Sigmoid colon (tissue), 7 donors: Measurements from ENCODE around the gene TKFC. TPM values are rescaled to one million over a fixed set of nuclear protein-coding genes. Genes with fewer than 3 reads are reported as not detected.
A peak's percentile ranks its signal among the peaks of the same experiment; 100 is the strongest.

ENCODE experiments used
- DNase-seq: peaks from one replicate; pipeline ENCODE4 v3.0.0-alpha.2; 2019
- H3K27ac ChIP-seq, 4 donors: fragments of 200-600 bp; sonication (generic); one replicate each; pipeline ENCODE4 v1.5.1; 2016 to 2019; ENCODE audit warnings: mild to moderate bottlenecking in 1 of 4
- H3K27me3 ChIP-seq, 3 donors: fragments of 200-600 bp; sonication (generic); one replicate each; pipeline ENCODE4 v1.5.1; 2019; ENCODE audit warnings: mild to moderate bottlenecking in 1 of 3
- H3K36me3 ChIP-seq, 4 donors: fragments of 200-600 bp; sonication (generic); one replicate each; pipeline ENCODE4 v1.5.1; 2016 to 2019
- H3K4me1 ChIP-seq, 4 donors: fragments of 200-600 bp; sonication (generic); one replicate each; pipeline ENCODE4 v1.5.1; 2017 to 2019
- H3K4me3 ChIP-seq, 4 donors: fragments of 200-600 bp; sonication (generic); one replicate each; pipeline ENCODE4 v1.5.1; 2017 to 2019; ENCODE audit warnings: mild to moderate bottlenecking in 2 of 4, moderate library complexity in 1 of 4
- H3K9me3 ChIP-seq, 4 donors: fragments of 200-600 bp in 3 of 4; sonication (generic) in 3 of 4; one replicate each; pipeline versions ENCODE4 v1.5.1 to v1.6.1; 2013 to 2019
- CTCF ChIP-seq, 4 experiments: fragments of 450-650 bp in 3 of 4; fragments of 200-600 bp in 1 of 4; IDR thresholded peaks; one replicate each; pipeline ENCODE4 v1.5.1; 2016 to 2019; ENCODE audit warnings: antibody characterized with exemption in 4 of 4, mild to moderate bottlenecking in 3 of 4, moderate library complexity in 2 of 4
- EP300 ChIP-seq, 4 donors: sonication (generic); formaldehyde crosslinking; IDR thresholded peaks; one replicate each; pipeline ENCODE4 v1.6.1; 2017; ENCODE audit warnings: antibody characterized with exemption in 4 of 4
- POLR2A ChIP-seq, 2 donors: fragments of 450-650 bp; IDR thresholded peaks; one replicate each; pipeline ENCODE4 v1.6.1; 2016; ENCODE audit warnings: antibody characterized with exemption in 2 of 2, mild to moderate bottlenecking in 2 of 2, moderate library complexity in 2 of 2
- POLR2AphosphoS5 ChIP-seq, 4 donors: sonication (generic); formaldehyde crosslinking; IDR thresholded peaks; one replicate each; pipeline ENCODE4 v1.6.1; 2017; ENCODE audit warnings: antibody characterized with exemption in 4 of 4
- WGBS, 2 donors: extraction: QIAGEN DNeasy Blood & Tissue Kit; methylation state at CpG; one replicate each; pipeline ENCODE4 v1.1.7; 2013; 5-methylcytosine and 5-hydroxymethylcytosine counted together
- intact Hi-C: fragments of 100-400 bp; cut with DNase I; formaldehyde crosslinking; loops from one replicate; pipeline ENCODE4 v1.15.1; 2023
- polyA plus RNA-seq, 3 donors: library from polyadenylated mRNA; stranded (reverse); fragments of 200-250 nt; gene quantifications; one replicate each; pipeline ENCODE4 v1.2.3, GENCODE V29; 2013
- total RNA-seq, 4 donors: library from RNA; depleted of rRNA; stranded (reverse); fragments of >200 nt; gene quantifications; one replicate each; pipeline ENCODE4 v1.1.0, GENCODE V29; 2016
- donor health status: healthy with polysubstance abuse.
- donor health status: Bipolar disorder and iron deficiency.
- donor health status: healthy.

TKFC gene
- total and polyA plus RNA-seq, 7 donors: 10.8 to 40.0 (median 12.0) TPM

- DNase-seq: no peak
- Histone ChIP-seq H3K4me1 (peaks cover 0 to 13% (median 7%) of the 10 kb centered on the region in 4 donors), H3K36me3 (peaks cover 0 to 6% (median 3%) of the 10 kb centered on the region in 4 donors), H3K27me3 (no peaks in the 10 kb centered on the region), H3K4me3 (no peak overlapping the region), H3K9me3 (no peaks in the 10 kb centered on the region), H3K27ac (no peak overlapping the region)
- intact Hi-C loops: loop anchor here (1.0 to 10.0 kb wide), 2 partner anchors 47 to 433 kb away; partner anchors contain the start of gene PRPF19
- TF ChIP-seq EP300 (IDR thresholded peaks at IDR 0.05): no peak
- no peak for TF ChIP-seq POLR2AphosphoS5 (IDR thresholded peaks at IDR 0.05)
- TF ChIP-seq POLR2A (IDR thresholded peaks at IDR 0.05): no peak
- TF ChIP-seq CTCF (IDR thresholded peaks at IDR 0.05): no peak
- 95% methylated on average over 15 of the region's 15 CpGs for WGBS, 2 donors
Observed at GRCh38 chr11:61337706-61338470, 4.9 kb downstream of the TKFC start.

GRCh38 chr11:61338783-61339489 is 5.9 kb downstream of the TKFC start:
- Histone ChIP-seq H3K27ac (no peak overlapping the region), H3K4me3 (no peak overlapping the region), H3K4me1 (peaks cover 0 to 6% (median under 1%) of the 10 kb centered on the region in 4 donors), H3K9me3 (no peaks in the 10 kb centered on the region), H3K36me3 (peaks cover 0 to 6% (median 3%) of the 10 kb centered on the region in 4 donors), H3K27me3 (no peaks in the 10 kb centered on the region)
- WGBS, 2 donors: 92 to 93% methylated on average over 26 of the region's 26 CpGs
- peak; percentile 21 for DNase-seq
- TF ChIP-seq POLR2A (IDR thresholded peaks at IDR 0.05): no peak
- no peak for TF ChIP-seq EP300 (IDR thresholded peaks at IDR 0.05)
- no peak for TF ChIP-seq POLR2AphosphoS5 (IDR thresholded peaks at IDR 0.05)
- TF ChIP-seq CTCF (IDR thresholded peaks at IDR 0.05): no peak
- intact Hi-C loops: loop anchor here (10.0 kb wide), 1 partner anchor 434 kb away; the partner anchor contains the start of gene PRPF19

- TF ChIP-seq POLR2A (IDR thresholded peaks at IDR 0.05) (no peak), EP300 (IDR thresholded peaks at IDR 0.05) (no peak), POLR2AphosphoS5 (IDR thresholded peaks at IDR 0.05) (no peak), CTCF (IDR thresholded peaks at IDR 0.05) (no peak)
- intact Hi-C loops: loop anchor here (10.0 kb wide), 1 partner anchor 435 kb away; the partner anchor contains the start of gene PRPF19
- no peak for DNase-seq
- Histone ChIP-seq H3K27me3 (no peaks in the 10 kb centered on the region), H3K4me3 (no peak overlapping the region), H3K36me3 (peaks cover 0 to 6% (median 3%) of the 10 kb centered on the region in 4 donors), H3K4me1 (peaks cover 0 to 5% (median 0%) of the 10 kb centered on the region in 4 donors), H3K9me3 (no peaks in the 10 kb centered on the region), H3K27ac (no peak overlapping the region)
- WGBS, 2 donors: 84 to 90% methylated on average over 4 of the region's 4 CpGs
Observed at GRCh38 chr11:61339490-61339878, 6.5 kb downstream of the TKFC start.

- H3K9me3 ChIP-seq: no peaks in the 10 kb centered on the region
- no peak overlapping the region for H3K4me3 ChIP-seq
- H3K36me3 ChIP-seq: peaks cover 0 to 6% (median 3%) of the 10 kb centered on the region in 4 donors
- H3K27me3 ChIP-seq: no peaks in the 10 kb centered on the region
- H3K27ac ChIP-seq: no peak overlapping the region
- WGBS, 2 donors: 97 to 99% methylated on average over 2 of the region's 2 CpGs
- intact Hi-C loops: no loop called here
- DNase-seq: peak; percentile 21
- TF ChIP-seq EP300 (IDR thresholded peaks at IDR 0.05) (no peak), CTCF (IDR thresholded peaks at IDR 0.05) (no peak), POLR2A (IDR thresholded peaks at IDR 0.05) (no peak), POLR2AphosphoS5 (IDR thresholded peaks at IDR 0.05) (no peak)
- peaks cover 0 to 2% (median 0%) of the 10 kb centered on the region in 4 donors for H3K4me1 ChIP-seq
Observed at GRCh38 chr11:61340979-61341378, 8.0 kb downstream of the TKFC start.
